HEK293 (cell line): Measurements from ENCODE around the gene IGSF21.

Experiments used
- CTCF ChIA-PET: fragments of 350-600 bp; formaldehyde crosslinking; extraction: SDS; loops from one replicate; lab custom pipeline; 2021; ENCODE audit warnings: antibody characterized with exemption; lab: Yijun Ruan, JAX
- POLR2A ChIA-PET: fragments of 300-600 bp; formaldehyde crosslinking; extraction: SDS; loops from one replicate; lab custom pipeline; 2020; ENCODE audit warnings: antibody characterized with exemption, inconsistent platforms; lab: Yijun Ruan, JAX
- H3K27ac ChIP-seq: fragments of 200-500 bp; sonication (Bioruptor generic); 2 replicates; pipeline ENCODE4 v1.5.1; 2014; ENCODE audit warnings: low read depth, low read length, control low read depth, inconsistent platforms; ENCODE audit errors: extremely low read depth
- H3K36me3 ChIP-seq, 2 experiments: fragments of 200-500 bp in 1 of 2; sonication (Bioruptor generic) in 1 of 2; 1 replicate in 1 of 2; 2 replicates in 1 of 2; pipeline ENCODE4 v1.5.1; 2014 to 2017; ENCODE audit warnings: inconsistent platforms in 2 of 2, low read length in 2 of 2; ENCODE audit not compliant: control insufficient read depth in 2 of 2, insufficient read depth in 1 of 2
- H3K4me1 ChIP-seq: fragments of 200-500 bp; sonication (Bioruptor generic); 2 replicates; pipeline ENCODE4 v1.5.1; 2014; ENCODE audit warnings: mild to moderate bottlenecking, low read length, inconsistent platforms; ENCODE audit not compliant: control insufficient read depth, insufficient read depth
- H3K4me3 ChIP-seq: 2 replicates; pipeline ENCODE4 v1.5.1; 2011; ENCODE audit warnings: low read depth, mild to moderate bottlenecking, control low read depth, low read length, moderate library complexity
- H3K9me3 ChIP-seq: fragments of 200-500 bp; sonication (Bioruptor generic); 2 replicates; pipeline ENCODE4 v1.5.1; 2014; ENCODE audit warnings: low read depth, low read length, inconsistent platforms; ENCODE audit not compliant: control insufficient read depth, insufficient read depth
- KLF1 ChIP-seq: fragments of 450-650 bp; formaldehyde crosslinking; IDR thresholded peaks from 2 replicates; pipeline ENCODE4 v1.5.1; 2016; ENCODE audit warnings: missing biosample characterization, missing genetic modification characterization
- YY1 ChIP-seq: fragments of 450-650 bp; formaldehyde crosslinking; IDR thresholded peaks from 2 replicates; pipeline ENCODE4 v1.5.1; 2018; ENCODE audit warnings: missing biosample characterization, missing genetic modification characterization
- ZFP37 ChIP-seq: fragments of 450-650 bp; formaldehyde crosslinking; IDR thresholded peaks from 2 replicates; pipeline ENCODE4 v1.5.1; 2016; ENCODE audit warnings: missing biosample characterization, missing genetic modification characterization
- ZNF132 ChIP-seq: fragments of 450-650 bp; formaldehyde crosslinking; IDR thresholded peaks from 2 replicates; pipeline ENCODE4 v1.5.1; 2017; ENCODE audit warnings: missing biosample characterization, missing genetic modification characterization, borderline replicate concordance
- ZNF530 ChIP-seq: fragments of 450-650 bp; formaldehyde crosslinking; IDR thresholded peaks from 2 replicates; pipeline ENCODE4 v1.5.1; 2016; ENCODE audit warnings: low read depth, missing biosample characterization, missing genetic modification characterization
- ZNF76 ChIP-seq: fragments of 450-650 bp; formaldehyde crosslinking; IDR thresholded peaks from 2 replicates; pipeline ENCODE4; 2016; ENCODE audit warnings: low read depth, missing biosample characterization, missing genetic modification characterization, borderline replicate concordance
- ZSCAN16 ChIP-seq: fragments of 450-650 bp; formaldehyde crosslinking; IDR thresholded peaks from 2 replicates; pipeline ENCODE4 v1.5.1; 2016; ENCODE audit warnings: missing biosample characterization, missing genetic modification characterization
- TF ChIP-seq, protein P1 (sequence below): fragments of 450-650 bp; formaldehyde crosslinking; IDR thresholded peaks from 2 replicates; pipeline ENCODE4 v1.5.1; 2017; ENCODE audit warnings: missing biosample characterization, missing genetic modification characterization
- TF ChIP-seq, protein P2 (sequence below): fragments of 450-650 bp; formaldehyde crosslinking; IDR thresholded peaks from 2 replicates; pipeline ENCODE4 v1.5.1; 2016; ENCODE audit warnings: missing biosample characterization, missing genetic modification characterization
- TF ChIP-seq, protein P3 (sequence below): fragments of 450-650 bp; formaldehyde crosslinking; IDR thresholded peaks from 2 replicates; pipeline ENCODE4 v1.5.1; 2016; ENCODE audit warnings: missing biosample characterization, missing genetic modification characterization, borderline replicate concordance
- TF ChIP-seq, protein P4 (sequence below): fragments of 450-650 bp; formaldehyde crosslinking; IDR thresholded peaks from 2 replicates; pipeline ENCODE4 v1.5.1; 2016; ENCODE audit warnings: missing biosample characterization, missing genetic modification characterization
- TF ChIP-seq, protein P5 (sequence below): fragments of 450-650 bp; formaldehyde crosslinking; IDR thresholded peaks from 2 replicates; pipeline ENCODE4 v1.5.1; 2016; ENCODE audit warnings: missing biosample characterization, missing genetic modification characterization

IGSF21 gene

DNA sequence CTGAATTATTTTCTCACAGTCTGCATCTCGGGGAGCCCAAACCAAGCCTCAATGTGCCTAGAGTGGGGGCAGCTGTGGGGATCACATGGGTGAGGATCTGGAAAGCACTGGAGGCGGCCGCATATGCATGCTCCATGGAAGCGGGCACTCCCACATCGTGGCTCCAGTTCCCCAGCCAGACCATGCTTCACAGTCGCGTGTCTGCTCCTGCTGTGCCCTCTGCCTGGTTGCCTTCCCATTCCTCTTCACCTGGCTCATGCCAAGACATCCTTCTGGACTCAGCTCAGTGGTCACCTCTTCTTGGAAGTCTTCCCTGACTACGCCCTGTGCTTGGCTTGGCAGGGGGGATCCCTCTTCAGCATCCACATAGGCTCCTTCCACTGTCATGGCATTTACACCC, 32.8 kb downstream of the IGSF21 start (continued):
- no peak for TF ChIP-seq KLF1
- TF ChIP-seq, protein P1, sequence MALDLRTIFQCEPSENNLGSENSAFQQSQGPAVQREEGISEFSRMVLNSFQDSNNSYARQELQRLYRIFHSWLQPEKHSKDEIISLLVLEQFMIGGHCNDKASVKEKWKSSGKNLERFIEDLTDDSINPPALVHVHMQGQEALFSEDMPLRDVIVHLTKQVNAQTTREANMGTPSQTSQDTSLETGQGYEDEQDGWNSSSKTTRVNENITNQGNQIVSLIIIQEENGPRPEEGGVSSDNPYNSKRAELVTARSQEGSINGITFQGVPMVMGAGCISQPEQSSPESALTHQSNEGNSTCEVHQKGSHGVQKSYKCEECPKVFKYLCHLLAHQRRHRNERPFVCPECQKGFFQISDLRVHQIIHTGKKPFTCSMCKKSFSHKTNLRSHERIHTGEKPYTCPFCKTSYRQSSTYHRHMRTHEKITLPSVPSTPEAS (tag by site-specific recombination): no peak

DNA sequence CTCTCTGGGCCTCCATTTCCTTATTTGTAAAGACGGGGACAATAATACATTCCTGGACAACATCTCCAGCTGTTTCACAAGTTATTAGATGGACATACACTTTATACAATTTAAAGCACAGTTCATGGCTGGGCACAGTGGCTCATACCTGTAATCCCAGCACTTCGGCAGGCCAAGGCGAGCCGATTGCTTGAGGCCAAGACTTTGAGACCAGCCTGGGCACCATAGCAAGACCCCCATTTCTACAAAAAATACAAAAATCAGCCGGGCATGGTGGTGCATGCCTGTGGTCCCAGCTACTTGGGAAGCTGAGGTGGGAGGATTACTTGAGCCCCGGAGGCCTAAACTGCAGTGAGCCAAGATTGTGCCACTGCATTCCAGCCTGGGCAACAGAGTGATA, 34.1 kb downstream of the IGSF21 start:
- TF ChIP-seq, protein P2, sequence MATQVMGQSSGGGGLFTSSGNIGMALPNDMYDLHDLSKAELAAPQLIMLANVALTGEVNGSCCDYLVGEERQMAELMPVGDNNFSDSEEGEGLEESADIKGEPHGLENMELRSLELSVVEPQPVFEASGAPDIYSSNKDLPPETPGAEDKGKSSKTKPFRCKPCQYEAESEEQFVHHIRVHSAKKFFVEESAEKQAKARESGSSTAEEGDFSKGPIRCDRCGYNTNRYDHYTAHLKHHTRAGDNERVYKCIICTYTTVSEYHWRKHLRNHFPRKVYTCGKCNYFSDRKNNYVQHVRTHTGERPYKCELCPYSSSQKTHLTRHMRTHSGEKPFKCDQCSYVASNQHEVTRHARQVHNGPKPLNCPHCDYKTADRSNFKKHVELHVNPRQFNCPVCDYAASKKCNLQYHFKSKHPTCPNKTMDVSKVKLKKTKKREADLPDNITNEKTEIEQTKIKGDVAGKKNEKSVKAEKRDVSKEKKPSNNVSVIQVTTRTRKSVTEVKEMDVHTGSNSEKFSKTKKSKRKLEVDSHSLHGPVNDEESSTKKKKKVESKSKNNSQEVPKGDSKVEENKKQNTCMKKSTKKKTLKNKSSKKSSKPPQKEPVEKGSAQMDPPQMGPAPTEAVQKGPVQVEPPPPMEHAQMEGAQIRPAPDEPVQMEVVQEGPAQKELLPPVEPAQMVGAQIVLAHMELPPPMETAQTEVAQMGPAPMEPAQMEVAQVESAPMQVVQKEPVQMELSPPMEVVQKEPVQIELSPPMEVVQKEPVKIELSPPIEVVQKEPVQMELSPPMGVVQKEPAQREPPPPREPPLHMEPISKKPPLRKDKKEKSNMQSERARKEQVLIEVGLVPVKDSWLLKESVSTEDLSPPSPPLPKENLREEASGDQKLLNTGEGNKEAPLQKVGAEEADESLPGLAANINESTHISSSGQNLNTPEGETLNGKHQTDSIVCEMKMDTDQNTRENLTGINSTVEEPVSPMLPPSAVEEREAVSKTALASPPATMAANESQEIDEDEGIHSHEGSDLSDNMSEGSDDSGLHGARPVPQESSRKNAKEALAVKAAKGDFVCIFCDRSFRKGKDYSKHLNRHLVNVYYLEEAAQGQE: no peak
- TF ChIP-seq ZNF132 (tag by site-specific recombination) (no peak), YY1 (tag by site-specific recombination) (no peak), ZNF76 (tag by site-specific recombination) (no peak)
- TF ChIP-seq, protein P3, sequence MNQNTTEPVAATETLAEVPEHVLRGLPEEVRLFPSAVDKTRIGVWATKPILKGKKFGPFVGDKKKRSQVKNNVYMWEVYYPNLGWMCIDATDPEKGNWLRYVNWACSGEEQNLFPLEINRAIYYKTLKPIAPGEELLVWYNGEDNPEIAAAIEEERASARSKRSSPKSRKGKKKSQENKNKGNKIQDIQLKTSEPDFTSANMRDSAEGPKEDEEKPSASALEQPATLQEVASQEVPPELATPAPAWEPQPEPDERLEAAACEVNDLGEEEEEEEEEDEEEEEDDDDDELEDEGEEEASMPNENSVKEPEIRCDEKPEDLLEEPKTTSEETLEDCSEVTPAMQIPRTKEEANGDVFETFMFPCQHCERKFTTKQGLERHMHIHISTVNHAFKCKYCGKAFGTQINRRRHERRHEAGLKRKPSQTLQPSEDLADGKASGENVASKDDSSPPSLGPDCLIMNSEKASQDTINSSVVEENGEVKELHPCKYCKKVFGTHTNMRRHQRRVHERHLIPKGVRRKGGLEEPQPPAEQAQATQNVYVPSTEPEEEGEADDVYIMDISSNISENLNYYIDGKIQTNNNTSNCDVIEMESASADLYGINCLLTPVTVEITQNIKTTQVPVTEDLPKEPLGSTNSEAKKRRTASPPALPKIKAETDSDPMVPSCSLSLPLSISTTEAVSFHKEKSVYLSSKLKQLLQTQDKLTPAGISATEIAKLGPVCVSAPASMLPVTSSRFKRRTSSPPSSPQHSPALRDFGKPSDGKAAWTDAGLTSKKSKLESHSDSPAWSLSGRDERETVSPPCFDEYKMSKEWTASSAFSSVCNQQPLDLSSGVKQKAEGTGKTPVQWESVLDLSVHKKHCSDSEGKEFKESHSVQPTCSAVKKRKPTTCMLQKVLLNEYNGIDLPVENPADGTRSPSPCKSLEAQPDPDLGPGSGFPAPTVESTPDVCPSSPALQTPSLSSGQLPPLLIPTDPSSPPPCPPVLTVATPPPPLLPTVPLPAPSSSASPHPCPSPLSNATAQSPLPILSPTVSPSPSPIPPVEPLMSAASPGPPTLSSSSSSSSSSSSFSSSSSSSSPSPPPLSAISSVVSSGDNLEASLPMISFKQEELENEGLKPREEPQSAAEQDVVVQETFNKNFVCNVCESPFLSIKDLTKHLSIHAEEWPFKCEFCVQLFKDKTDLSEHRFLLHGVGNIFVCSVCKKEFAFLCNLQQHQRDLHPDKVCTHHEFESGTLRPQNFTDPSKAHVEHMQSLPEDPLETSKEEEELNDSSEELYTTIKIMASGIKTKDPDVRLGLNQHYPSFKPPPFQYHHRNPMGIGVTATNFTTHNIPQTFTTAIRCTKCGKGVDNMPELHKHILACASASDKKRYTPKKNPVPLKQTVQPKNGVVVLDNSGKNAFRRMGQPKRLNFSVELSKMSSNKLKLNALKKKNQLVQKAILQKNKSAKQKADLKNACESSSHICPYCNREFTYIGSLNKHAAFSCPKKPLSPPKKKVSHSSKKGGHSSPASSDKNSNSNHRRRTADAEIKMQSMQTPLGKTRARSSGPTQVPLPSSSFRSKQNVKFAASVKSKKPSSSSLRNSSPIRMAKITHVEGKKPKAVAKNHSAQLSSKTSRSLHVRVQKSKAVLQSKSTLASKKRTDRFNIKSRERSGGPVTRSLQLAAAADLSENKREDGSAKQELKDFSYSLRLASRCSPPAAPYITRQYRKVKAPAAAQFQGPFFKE (tag by site-specific recombination): no peak
- Histone ChIP-seq H3K9me3 (no peaks in the 10 kb centered on the region), H3K4me3 (no peak overlapping the region), H3K27ac (no peak overlapping the region), H3K4me1 (no peaks in the 10 kb centered on the region), H3K36me3 (no peaks in the 10 kb centered on the region)
- ChIA-PET POLR2A (no interaction called here), CTCF (interaction anchor here (1.4 kb wide), 1 partner anchor 16 kb away, joined by 4 read pairs; no protein-coding TSS in a partner anchor)

DNA sequence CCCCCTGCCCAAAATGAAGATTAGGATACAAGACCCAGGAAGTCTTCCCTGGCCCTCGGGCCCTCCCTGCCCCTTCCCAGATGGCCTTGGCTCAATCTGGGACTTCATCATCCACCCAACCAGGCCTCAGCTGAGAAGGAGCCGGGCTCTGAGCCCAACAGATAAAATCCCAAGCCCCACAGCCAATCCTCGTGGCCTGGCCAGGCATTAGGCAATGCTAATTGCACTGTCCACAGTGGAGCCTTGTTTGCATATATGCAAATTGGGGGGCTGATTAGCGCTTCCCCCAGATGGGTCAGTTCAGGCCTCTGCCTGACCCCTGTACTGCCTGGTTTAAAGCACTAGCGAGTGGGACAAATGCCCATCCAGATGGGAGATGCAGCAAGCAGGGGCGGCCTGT, 34.9 kb downstream of the IGSF21 start:
- no peaks in the 10 kb centered on the region for H3K9me3 ChIP-seq
- no peaks in the 10 kb centered on the region for H3K4me1 ChIP-seq
- ChIA-PET CTCF (no interaction called here), POLR2A (no interaction called here)
- no peaks in the 10 kb centered on the region for H3K36me3 ChIP-seq
- H3K4me3 ChIP-seq: no peak overlapping the region
- H3K27ac ChIP-seq: no peak overlapping the region
- no peak for TF ChIP-seq ZSCAN16 (tag by site-specific recombination)
- no peak for TF ChIP-seq ZNF530 (tag by site-specific recombination)
- TF ChIP-seq, protein P2: no peak
- TF ChIP-seq, protein P4, sequence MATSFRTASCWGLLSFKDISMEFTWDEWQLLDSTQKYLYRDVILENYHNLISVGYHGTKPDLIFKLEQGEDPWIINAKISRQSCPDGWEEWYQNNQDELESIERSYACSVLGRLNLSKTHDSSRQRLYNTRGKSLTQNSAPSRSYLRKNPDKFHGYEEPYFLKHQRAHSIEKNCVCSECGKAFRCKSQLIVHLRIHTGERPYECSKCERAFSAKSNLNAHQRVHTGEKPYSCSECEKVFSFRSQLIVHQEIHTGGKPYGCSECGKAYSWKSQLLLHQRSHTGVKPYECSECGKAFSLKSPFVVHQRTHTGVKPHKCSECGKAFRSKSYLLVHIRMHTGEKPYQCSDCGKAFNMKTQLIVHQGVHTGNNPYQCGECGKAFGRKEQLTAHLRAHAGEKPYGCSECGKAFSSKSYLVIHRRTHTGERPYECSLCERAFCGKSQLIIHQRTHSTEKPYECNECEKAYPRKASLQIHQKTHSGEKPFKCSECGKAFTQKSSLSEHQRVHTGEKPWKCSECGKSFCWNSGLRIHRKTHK (tag by site-specific recombination): no peak
- TF ChIP-seq ZFP37 (tag by site-specific recombination): no peak
- TF ChIP-seq, protein P5, sequence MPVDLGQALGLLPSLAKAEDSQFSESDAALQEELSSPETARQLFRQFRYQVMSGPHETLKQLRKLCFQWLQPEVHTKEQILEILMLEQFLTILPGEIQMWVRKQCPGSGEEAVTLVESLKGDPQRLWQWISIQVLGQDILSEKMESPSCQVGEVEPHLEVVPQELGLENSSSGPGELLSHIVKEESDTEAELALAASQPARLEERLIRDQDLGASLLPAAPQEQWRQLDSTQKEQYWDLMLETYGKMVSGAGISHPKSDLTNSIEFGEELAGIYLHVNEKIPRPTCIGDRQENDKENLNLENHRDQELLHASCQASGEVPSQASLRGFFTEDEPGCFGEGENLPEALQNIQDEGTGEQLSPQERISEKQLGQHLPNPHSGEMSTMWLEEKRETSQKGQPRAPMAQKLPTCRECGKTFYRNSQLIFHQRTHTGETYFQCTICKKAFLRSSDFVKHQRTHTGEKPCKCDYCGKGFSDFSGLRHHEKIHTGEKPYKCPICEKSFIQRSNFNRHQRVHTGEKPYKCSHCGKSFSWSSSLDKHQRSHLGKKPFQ (tag by site-specific recombination): no peak
